OCI-LY3 (cell line): ENCODE results near the gene TXNDC11.

Experiments used
- H2AFZ ChIP-seq: fragments of 200-600, 300-600 bp; shearing (Covaris generic); 2 replicates; pipeline ENCODE4 v1.6.0; 2014; ENCODE audit warnings: antibody characterized with exemption, low read depth, low read length
- H3K27ac ChIP-seq: fragments of 200-600, 300-600 bp; sonication (generic); 2 replicates; pipeline ENCODE4 v1.5.1; 2014; ENCODE audit warnings: mild to moderate bottlenecking, low read length, moderate library complexity, mixed read lengths
- H3K27me3 ChIP-seq: fragments of 200-600, 300-600 bp; sonication (generic); 2 replicates; pipeline ENCODE4 v1.6.1; 2014; ENCODE audit warnings: low read depth, low read length, mixed read lengths
- H3K36me3 ChIP-seq: fragments of 200-600, 300-600 bp; sonication (generic); replicated peaks from 2 replicates; pipeline ENCODE3; 2014; ENCODE audit warnings: low read depth, low read length, mixed read lengths
- H3K4me1 ChIP-seq: fragments of 300-600, 200-600 bp; sonication (generic); 2 replicates; pipeline ENCODE4 v1.6.1; 2014; ENCODE audit warnings: low read length, mixed read lengths
- H3K4me2 ChIP-seq: fragments of 200-600, 300-600 bp; sonication (generic); 2 replicates; pipeline ENCODE4 v1.6.1; 2014; ENCODE audit warnings: low read length, mixed read lengths
- H3K4me3 ChIP-seq: fragments of 300-600, 200-600 bp; sonication (generic); 2 replicates; pipeline ENCODE4 v1.5.1; 2014; ENCODE audit warnings: antibody characterized with exemption, mild to moderate bottlenecking, low read length, moderate library complexity
- H3K79me2 ChIP-seq: fragments of 300-600, 200-600 bp; shearing (Covaris generic); 2 replicates; pipeline ENCODE4 v1.6.1; 2014; ENCODE audit warnings: mild to moderate bottlenecking, low read length, mixed read lengths
- H3K9ac ChIP-seq: fragments of 300-600, 200-600 bp; shearing (Covaris generic); 2 replicates; pipeline ENCODE4 v1.6.0; 2014; ENCODE audit warnings: mild to moderate bottlenecking, low read length, moderate library complexity
- H3K9me3 ChIP-seq: fragments of 200-600, 300-600 bp; shearing (Covaris generic); 2 replicates; pipeline ENCODE4 v1.6.1; 2014; ENCODE audit warnings: low read length, mixed read lengths; ENCODE audit not compliant: insufficient read depth
- H4K20me1 ChIP-seq: fragments of 200-600, 300-600 bp; sonication (generic); 2 replicates; pipeline ENCODE4 v1.6.1; 2016; ENCODE audit warnings: low read length, mixed read lengths; ENCODE audit not compliant: insufficient read depth
- EZH2phosphoT487 ChIP-seq: fragments of 200-600 bp; shearing (Covaris generic); IDR thresholded peaks from 2 replicates; pipeline ENCODE4 v1.6.1; 2018; ENCODE audit warnings: antibody characterized with exemption, mixed run types, low read depth
- TF ChIP-seq, protein P1 (sequence below): fragments of 200-600, 300-600 bp; sonication (generic); IDR thresholded peaks from 2 replicates; pipeline ENCODE4 v1.5.1; 2014; ENCODE audit warnings: antibody characterized with exemption, low read length, low read depth

The TXNDC11 gene

DNA sequence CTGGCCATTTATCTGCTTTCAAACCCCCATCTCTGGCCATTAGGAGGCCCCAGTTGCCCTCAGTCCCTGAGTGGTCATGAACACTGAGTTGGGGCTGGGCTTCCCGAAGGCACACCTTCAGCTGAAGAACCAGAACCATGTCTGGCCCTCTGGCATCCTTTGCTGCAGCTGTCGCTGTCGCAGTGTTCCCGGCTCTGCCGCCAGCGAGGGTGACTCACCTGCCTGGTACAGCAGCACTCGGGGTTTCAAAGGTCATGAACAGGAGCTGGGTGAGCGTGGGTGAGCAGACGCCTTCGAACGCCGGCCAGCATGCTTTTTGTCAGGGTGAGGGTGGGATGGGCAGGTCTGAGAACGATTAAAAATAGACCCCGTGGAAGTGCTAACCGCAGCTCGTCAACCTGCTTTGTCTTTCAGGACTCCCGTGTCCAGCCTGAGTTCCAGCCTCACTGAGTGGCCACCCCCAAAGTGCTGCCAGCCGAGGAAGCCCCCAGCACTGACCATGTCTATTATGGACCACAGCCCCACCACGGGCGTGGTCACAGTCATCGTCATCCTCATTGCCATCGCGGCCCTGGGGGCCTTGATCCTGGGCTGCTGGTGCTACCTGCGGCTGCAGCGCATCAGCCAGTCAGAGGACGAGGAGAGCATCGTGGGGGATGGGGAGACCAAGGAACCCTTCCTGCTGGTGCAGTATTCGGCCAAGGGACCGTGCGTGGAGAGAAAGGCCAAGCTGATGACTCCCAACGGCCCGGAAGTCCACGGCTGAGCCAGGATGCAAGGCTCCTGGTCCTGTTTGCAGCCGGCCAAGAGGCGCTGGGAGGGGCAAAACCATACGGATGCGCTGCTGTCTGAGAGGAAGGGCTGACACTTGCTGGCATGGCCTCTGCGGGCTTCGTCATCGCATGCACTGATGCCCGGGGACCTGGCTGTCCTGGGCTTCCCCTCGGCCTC, 66.8 kb downstream of the TXNDC11 start:
- Histone ChIP-seq H3K36me3 (peaks cover 62% of the 10 kb centered on the region), H3K9me3 (no peaks in the 10 kb centered on the region), H3K4me1 (peaks cover 60% of the 10 kb centered on the region), H3K27ac (no peak overlapping the region), H3K4me2 (no peak overlapping the region), H3K27me3 (no peaks in the 10 kb centered on the region), H4K20me1 (peaks cover 99% of the 10 kb centered on the region), H3K4me3 (no peak overlapping the region), H2AFZ (no peak overlapping the region), H3K9ac (no peak overlapping the region), H3K79me2 (peaks cover 92% of the 10 kb centered on the region)
- no peak for TF ChIP-seq EZH2phosphoT487
- TF ChIP-seq, protein P1, sequence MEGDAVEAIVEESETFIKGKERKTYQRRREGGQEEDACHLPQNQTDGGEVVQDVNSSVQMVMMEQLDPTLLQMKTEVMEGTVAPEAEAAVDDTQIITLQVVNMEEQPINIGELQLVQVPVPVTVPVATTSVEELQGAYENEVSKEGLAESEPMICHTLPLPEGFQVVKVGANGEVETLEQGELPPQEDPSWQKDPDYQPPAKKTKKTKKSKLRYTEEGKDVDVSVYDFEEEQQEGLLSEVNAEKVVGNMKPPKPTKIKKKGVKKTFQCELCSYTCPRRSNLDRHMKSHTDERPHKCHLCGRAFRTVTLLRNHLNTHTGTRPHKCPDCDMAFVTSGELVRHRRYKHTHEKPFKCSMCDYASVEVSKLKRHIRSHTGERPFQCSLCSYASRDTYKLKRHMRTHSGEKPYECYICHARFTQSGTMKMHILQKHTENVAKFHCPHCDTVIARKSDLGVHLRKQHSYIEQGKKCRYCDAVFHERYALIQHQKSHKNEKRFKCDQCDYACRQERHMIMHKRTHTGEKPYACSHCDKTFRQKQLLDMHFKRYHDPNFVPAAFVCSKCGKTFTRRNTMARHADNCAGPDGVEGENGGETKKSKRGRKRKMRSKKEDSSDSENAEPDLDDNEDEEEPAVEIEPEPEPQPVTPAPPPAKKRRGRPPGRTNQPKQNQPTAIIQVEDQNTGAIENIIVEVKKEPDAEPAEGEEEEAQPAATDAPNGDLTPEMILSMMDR = no peak

DNA sequence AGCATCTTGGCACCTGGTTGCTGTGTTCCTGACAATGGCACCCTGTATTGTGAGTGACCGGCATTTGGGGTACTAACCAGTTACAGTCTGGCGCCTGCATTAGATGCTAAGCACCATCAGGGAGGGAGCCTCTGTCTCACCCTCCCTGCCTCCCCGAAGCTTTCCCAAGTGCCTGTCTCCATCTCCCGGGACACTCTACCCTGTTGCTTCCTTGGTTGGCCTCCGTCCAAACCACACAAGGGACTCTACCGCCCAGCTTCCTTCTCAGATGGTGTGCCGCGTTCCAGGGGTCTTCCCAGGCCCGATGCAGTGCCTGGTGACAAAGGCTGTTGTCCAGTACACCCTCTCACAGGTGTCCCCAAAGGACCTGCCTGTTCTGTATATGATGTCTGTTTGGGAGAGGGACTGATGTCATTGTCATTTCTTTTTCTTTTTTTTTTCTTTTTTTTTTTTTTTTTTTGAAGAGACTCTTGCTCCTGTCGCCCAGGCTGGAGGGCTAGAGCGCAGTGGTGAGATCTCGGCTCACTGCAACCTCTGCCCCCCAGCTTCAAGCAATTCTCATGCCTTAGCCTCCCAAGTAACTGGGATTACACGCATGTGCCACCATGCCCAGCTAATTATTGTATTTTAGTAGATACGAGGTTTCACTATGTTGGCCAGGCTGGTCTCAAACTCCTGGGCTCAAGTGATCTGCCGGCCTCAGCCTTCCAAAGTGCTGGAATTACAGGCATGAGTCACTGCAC, 67.7 kb downstream of the TXNDC11 start:
- peaks cover 92% of the 10 kb centered on the region for H3K79me2 ChIP-seq
- no peaks in the 10 kb centered on the region for H3K27me3 ChIP-seq
- no peak overlapping the region for H3K4me3 ChIP-seq
- no peak overlapping the region for H2AFZ ChIP-seq
- H3K27ac ChIP-seq = no peak overlapping the region
- H4K20me1 ChIP-seq = peaks cover 99% of the 10 kb centered on the region
- H3K9me3 ChIP-seq = no peaks in the 10 kb centered on the region
- H3K4me1 ChIP-seq = peaks cover 60% of the 10 kb centered on the region
- H3K9ac ChIP-seq = no peak overlapping the region
- H3K36me3 ChIP-seq = peaks cover 67% of the 10 kb centered on the region
- TF ChIP-seq, protein P1 = no peak
- no peak for TF ChIP-seq EZH2phosphoT487
- H3K4me2 ChIP-seq = no peak overlapping the region

DNA sequence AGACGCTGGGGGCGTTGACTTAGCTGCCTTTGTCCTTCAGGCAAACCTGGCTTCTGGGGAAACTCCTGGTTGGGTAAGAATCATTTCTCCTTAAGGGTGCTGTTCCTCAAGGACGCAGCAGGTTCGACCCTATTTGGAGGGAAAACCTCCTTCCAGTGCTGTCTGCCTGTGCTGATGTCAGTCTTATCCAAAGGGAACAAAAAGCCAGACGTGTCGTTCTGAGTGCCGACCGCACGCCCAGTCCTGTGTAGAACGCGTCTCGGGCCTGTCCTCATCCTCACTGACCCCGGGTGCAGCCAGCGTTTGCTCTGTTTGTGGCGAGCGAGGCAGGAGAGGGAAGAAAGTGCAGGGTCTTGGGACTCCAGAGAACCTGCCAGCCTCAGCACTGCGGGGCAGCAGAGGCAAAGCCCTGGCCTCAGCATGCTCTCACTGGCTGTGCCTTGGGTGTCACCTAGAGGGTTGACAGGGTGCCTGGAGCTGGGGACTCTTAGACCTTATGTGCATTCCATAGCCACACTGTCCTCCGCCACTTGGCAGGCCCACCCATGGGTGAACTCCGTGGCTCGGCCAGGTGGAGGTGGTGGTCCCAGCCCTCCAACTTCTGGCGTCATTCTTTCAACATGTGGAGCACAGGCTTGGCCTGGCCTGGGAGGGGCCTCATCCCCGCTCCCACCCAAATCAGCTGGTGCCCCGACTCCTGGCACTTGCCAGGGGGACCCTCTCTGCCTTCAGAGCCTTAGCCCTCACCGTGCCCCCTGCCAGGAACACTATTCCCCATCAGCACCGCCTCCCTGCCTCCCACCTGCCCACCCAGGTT, 68.4 kb downstream of the TXNDC11 start:
- H4K20me1 ChIP-seq = peaks cover 95% of the 10 kb centered on the region
- H3K27ac ChIP-seq = no peak overlapping the region

More for the DNA sequence above, 68.4 kb downstream of the TXNDC11 start:
- no peak overlapping the region for H3K9ac ChIP-seq
- peaks cover 92% of the 10 kb centered on the region for H3K79me2 ChIP-seq
- no peak overlapping the region for H2AFZ ChIP-seq
- TF ChIP-seq, protein P1 = no peak
- no peak for TF ChIP-seq EZH2phosphoT487
- peaks cover 62% of the 10 kb centered on the region for H3K36me3 ChIP-seq
- no peaks in the 10 kb centered on the region for H3K27me3 ChIP-seq
- H3K4me2 ChIP-seq = no peak overlapping the region
- no peaks in the 10 kb centered on the region for H3K9me3 ChIP-seq
- H3K4me1 ChIP-seq = peaks cover 55% of the 10 kb centered on the region
- H3K4me3 ChIP-seq = no peak overlapping the region
